NCI-H2107 treated with DMSO at 0.1 percent for 48 hours (cell line): ENCODE measurements around the gene PYGO2.

ENCODE experiments used
- DNase-seq: peaks from one replicate; lab custom pipeline; 2025; ENCODE audit not compliant: unreplicated experiment; lab: John Stamatoyannopoulos, UW

Gene PYGO2

GRCh38 chr1:154962795-154963330, 1.3 kb upstream of the PYGO2 start:
- no peak for DNase-seq

- peak; percentile 28 for DNase-seq
Measured at GRCh38 chr1:154962156-154962749, 671 bp upstream of the PYGO2 start.

- DNase-seq, result no peak
Measured at GRCh38 chr1:154960446-154961136, 991 bp downstream of the PYGO2 start.

- no peak for DNase-seq
Measured at GRCh38 chr1:154959426-154959780, 2.2 kb downstream of the PYGO2 start.

GRCh38 chr1:154958681-154959425, 2.7 kb downstream of the PYGO2 start:
- no peak for DNase-seq

- no peak for DNase-seq
Measured at GRCh38 chr1:154958036-154958435, 3.5 kb downstream of the PYGO2 start.

GRCh38 chr1:154957091-154957657, 4.4 kb downstream of the PYGO2 start:
- no peak for DNase-seq

GRCh38 chr1:154956544-154956941, 5.0 kb downstream of the PYGO2 start:
- DNase-seq, result no peak

- peak; percentile 93 for DNase-seq
Measured at GRCh38 chr1:154955718-154956543, 5.7 kb downstream of the PYGO2 start, which contains the start of gene PBXIP1. PBXIP1 (minus strand) TSS chr1:154956099; CDS start chr1:154953721, 2,378 bp downstream.

- DNase-seq, result peak; percentile 80
Measured at GRCh38 chr1:154955039-154955717, 6.4 kb downstream of the PYGO2 start.

- DNase-seq, result no peak
Measured at GRCh38 chr1:154954541-154954940, 7.0 kb downstream of the PYGO2 start.

GRCh38 chr1:154953611-154954038, 8.0 kb downstream of the PYGO2 start:
- DNase-seq, result no peak

- no peak for DNase-seq
Measured at GRCh38 chr1:154952664-154953063, 8.9 kb downstream of the PYGO2 start.

- no peak for DNase-seq
Measured at GRCh38 chr1:154951901-154952657, 9.5 kb downstream of the PYGO2 start.

GRCh38 chr1:154948079-154948478, 13.5 kb downstream of the PYGO2 start:
- no peak for DNase-seq

- DNase-seq, result no peak
Measured at GRCh38 chr1:154945962-154946850, 15.4 kb downstream of the PYGO2 start.

GRCh38 chr1:154945160-154945961, 16.2 kb downstream of the PYGO2 start:
- DNase-seq, result no peak
